ENCODE data around the gene LINS1.
"Not testable (repeated sequence)": the region's sequence is repeated elsewhere in the genome, so short reads cannot be mapped to it uniquely, and the experiment has no call there.

The LINS1 gene

DNA sequence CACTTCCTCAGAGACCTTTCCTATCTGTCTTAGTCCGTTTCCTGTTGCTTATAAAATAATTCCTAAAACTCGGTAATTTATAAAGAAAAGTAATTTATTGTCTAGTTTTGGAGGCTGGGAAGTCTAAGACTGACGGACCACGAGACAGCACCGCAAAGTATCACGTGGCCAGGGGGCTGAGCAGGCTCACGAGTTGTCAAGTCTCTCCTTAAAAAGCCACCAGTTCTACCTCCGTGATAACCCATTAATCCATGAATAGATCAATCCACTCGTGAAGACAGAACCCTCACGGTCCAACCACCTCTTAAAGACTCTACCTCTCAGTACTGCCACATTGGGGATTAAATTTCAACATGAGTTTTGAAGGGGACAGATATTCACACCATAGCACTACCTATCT is 821 bp downstream of the LINS1 start:
- DNase-seq (ENCODE audit: low read depth), result no peak

DNA sequence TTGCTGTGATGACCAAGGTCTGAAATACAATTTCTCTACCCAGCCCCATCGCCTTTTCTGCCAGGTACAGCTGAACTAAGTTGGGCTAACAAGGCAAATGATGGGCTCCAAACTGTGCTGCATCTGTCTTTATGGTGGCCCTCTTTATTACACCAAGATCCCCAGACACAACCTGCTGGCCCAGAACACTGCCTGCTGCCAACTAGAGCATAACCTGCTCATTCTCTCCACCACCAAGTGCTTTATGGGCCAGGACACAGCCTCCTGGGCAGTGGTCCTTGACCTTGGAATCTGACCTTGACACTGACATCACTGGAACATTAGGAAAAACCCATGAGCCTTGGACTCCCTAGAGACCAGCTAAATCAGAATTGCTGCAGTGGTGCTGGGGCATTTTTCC is 3.3 kb downstream of the LINS1 start:
- no peak for DNase-seq (ENCODE audit: low read depth)

DNA sequence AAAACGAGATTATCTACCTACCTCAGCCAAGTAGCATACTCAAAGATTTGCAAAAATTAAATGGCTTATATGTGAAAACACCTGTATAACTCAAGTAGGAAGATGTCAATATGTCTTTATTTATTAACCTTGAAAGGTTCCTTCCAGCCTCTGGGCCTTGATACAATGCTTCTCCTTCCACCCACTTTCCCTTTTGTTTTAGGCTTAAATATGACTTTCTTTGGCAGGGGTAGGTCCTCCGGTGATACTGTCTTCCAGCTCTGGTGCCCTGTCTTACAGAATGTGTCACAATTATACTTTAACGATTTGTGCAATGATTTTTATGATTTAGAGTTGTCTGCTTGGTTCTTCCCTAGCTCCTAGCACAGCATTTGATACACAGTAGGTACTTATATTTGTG is 4.1 kb downstream of the LINS1 start:
- DNase-seq (ENCODE audit: low read depth), result no peak

DNA sequence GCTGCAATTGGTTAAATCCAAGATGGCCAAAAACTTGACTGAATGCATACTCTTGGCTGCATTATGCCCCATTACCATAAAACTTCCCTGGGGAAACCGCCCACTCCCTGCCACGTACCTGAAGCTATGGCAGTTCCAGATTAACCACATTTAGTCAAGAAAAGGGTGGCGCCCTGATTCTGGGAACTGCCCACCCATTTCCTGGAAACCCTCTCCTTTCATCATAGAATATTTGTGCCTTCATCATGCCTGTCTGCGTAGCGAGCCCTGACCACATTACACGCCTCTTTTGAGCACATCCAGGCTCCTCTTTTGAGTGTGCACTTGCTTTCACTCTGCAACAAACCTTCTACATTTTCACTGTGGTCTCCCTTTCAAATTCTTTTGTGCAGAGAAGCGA is 5.2 kb downstream of the LINS1 start:
- no peak for DNase-seq (ENCODE audit: low read depth)

DNA sequence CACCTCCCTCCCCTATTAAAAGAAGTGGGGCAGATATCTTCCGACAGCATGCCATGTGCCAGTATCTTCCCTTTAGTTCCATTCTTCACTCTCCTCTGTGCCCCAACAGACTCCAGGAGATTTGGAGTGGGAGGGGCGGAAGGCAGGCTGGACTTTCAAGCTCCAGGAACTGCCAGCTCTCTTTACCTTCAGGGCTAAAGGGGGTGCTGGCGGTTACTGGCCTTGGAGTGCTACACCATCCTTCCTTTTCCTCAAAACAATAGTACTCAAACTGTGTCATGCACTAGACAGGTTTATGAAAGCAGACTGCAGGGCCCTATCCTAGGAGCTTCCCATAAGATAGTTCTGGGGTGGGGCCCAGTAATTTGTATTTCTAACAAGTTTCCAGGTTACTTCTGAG is 6.0 kb downstream of the LINS1 start:
- DNase-seq (ENCODE audit: low read depth), result no peak

DNA sequence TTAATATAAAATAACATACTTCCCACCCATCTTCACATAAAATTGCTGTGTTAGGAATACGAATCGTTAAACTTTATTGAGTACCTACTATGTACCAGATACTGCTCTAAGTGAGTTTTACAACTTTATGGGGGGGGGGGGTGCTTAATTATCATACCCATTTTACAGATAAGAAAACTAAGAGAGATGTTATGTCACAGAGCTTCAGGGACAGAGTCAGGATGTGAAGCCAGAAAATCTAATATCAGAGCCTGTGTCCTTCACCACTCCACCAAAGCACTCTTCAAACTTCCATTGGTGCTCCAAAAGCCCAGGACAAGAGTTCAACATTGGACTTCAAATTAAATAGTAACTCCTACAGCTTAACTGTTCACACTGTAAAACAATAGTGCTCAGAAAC is 8.6 kb downstream of the LINS1 start:
- no peak for DNase-seq (ENCODE audit: low read depth)

DNA sequence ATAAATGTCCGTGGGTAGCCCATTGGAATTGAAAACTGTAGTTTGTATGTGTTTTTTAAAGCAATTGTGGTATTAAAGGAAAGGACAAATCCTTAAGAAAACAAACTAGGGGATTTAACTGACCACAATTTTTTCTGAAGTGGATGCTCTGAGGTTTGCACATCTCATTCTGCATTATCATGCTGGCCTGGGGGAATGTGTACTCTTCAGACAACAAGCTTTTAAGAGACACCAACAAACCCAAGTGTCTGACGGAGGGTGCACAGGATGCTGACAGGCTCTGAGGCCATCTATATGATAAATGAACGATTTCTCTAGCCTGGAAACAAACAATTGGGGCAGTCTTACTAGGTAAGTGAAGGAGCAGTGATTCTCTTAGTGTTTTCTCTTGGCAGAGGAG is 9.1 kb downstream of the LINS1 start:
- DNase-seq (ENCODE audit: low read depth), result peak; percentile 52

DNA sequence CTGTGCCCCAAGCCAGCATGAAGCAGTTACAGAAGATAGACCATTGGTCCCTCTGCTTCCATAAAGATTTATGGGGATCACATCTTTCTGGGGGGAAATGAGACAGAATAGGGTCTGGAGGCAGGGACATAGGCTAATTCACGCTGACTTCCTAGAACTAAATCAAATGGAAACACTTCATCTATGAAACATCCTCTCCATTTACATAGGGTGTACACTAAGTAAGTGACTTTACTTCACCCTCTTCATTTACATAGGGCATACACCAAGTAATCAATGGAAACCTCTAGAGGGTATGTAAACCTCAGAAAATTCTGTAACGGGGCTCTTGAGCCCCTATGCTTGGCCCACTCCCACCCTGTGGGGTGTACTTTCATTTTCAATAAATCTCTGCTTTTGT is 10.1 kb downstream of the LINS1 start:
- no peak for DNase-seq (ENCODE audit: low read depth)

DNA sequence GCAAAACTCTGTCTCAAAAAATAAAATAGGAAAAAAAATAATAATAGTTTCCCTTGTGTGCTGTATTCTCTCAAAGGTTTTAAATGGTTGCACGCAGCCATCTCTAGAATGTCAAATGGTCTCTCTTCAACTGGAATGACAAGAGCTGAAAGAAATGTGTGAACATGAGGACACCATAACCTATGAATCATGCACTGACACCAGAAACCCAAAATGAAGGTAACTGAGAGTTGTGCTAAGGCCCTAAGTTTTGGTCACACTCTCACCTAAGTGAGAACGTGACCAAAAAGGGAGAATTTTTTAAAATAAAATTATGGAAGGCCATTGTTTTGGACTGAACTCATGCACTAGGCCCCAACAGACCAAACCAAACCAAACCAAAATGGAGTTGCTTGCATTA is 10.8 kb downstream of the LINS1 start:
- not testable (repeated sequence) for DNase-seq (ENCODE audit: low read depth)

DNA sequence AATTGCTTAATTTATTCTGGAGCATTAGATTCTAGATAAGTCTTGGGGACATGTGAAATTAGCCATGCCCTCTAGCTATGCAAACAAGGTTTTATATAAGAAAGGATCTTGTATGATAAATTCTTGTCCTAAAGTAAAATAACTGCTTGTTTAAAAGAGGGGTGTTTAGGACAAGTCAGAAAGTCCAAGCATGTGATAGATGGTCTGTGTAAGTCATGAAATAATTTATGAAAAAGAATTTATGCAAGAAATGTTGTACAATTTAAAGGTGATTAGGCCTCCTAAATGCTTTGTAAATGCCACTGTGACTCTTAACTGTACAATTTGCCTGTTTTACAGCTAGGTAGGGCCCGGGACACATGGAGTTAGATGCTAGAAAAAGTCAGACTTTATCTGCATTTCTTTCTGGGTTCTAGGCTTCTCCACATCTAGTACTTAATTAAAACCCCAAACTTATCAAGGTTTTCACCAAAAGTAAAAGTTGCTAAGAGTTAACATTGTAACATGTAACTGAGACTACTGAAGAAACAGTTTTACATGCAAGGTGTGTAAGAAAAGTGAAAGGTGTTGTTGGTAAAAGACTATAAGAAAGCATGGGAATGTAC is 13.2 kb downstream of the LINS1 start:
- no peak for DNase-seq (ENCODE audit: low read depth)

DNA sequence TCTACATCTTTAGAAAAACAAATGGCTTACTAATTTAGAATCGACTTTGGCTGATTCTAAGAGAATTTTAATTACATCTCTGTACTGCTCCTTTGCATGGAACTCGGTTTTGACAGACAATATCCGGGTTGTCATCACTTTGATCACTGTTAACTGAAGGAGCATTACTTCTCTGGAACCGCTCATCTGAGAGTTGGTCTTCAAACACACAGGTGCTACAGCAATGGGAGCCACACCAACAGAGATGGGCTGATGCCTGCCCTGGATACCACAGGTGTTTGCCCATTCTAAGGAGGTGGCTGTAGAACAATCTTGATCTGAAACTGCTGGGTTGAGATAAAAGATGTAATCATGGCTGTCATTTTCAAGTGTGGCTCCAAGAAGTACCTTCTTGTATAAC is 21.6 kb downstream of the LINS1 start:
- DNase-seq (ENCODE audit: low read depth), result no peak

DNA sequence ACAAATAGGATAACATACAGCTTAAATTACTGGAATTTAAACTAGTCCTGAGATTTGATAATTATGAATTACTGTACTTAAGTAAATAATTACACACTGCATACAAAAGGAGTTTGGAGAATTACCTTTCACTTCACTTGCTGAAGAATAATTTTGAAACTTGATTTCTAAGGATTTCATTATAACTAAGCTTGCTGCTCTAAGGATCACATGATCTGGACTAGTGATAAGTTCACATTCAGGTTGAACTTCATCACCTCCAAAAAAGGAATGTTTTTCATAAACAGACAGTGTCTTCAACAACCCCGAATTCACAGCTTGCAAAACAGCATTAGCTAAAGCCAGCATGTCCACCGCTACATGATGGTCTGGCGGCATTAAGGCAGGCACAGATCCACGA is 28.5 kb downstream of the LINS1 start:
- DNase-seq (ENCODE audit: low read depth), result no peak

DNA sequence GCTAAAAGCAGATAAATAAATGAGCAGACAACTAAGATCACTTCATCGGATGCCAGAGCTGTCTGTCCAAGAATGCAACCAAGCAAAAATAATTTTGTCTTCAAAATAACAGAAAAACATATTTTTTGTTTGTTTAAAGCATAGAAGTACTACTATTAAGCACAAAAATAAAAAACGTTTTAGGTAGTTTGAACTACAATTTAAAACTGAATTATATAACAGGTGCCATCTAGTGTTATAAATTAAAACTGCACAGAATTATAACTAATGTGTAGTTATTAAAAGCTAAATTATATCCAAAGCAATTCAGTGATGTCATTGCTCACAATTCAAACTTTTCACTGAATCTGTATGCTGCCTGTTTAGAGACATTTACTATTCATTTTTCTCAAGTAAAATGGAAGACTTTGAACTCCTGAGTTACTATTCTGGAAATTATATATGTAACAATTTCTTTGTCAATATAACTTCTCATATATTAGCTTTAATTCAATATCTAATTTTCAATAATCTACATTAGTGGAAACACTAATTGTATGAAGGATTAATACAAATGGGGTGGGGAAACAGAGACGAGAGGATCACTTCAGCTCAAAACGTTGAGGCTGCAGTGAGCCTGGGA is 29.5 kb downstream of the LINS1 start:
- DNase-seq (ENCODE audit: low read depth), result no peak

DNA sequence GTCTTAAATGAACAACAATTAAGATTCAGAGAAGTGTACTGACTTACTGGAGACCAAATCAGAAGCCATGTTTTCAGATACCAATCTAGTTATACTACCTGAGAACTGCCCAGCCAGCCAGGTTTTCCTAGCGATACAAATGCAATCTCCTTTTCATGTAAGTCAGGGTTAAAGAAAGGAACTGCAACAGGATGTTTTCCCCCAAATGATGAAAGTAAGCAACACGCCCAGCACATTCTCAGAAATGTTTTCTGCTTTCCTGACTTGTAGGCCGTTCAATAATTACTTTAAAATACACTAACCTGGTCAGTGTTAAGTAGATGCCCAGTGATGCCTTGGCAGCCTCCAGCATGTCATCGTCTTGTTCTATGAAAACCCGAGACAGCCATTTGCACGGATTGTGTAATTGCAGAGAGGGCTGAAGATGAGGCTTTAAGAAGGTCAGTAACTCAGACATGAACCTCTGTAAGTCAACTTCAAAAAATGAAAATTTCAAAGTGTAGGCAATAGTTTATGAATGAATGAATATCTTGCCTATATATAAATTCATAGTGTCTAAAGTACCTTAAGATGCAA is 30.3 kb downstream of the LINS1 start:
- DNase-seq (ENCODE audit: low read depth), result no peak

DNA sequence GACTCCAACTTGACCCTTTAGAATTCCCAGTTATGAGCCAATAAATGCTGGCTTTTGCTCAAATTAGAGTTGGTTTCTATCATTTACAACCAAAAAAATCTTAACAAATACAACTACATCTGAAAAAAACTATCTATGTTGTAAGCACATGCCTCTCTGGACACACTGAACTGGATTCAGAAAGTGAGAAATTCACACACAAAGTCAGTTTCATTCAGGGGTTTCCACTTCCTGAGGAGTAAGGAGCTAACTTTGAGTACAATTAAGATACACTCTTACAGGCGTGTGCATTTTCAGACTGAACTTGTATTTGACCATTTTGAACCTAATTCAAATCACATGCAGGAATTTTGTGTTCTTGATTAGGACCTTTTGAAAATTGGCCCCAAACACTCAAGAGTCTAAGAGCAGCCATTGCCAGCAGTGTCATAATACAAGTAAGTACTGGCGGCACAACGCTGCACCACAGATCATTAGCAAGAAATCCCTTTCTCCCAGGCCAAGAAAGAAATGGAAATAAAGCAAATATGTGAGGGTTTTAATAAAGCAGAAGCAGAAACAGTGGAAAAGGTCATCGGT is 31.2 kb downstream of the LINS1 start:
- no peak for DNase-seq (ENCODE audit: low read depth)

DNA sequence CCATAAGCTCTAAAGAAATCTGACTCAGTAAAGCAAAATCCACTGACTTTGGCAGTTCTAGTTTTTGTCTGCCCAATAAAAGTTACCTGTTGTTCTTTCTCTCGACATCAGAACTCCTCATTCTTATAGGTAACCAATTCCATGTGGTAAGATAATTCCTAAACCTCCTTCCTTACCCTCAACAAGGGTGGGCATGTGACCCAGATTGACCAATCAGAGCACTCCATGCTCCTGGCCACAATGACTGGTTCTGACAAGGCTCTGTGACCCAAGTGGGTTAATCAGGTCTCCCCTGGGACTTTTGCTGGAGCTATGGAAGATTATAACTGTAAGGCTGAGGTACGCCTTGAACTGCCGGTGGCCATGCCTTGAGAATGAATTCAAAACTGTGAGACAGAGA is 31.7 kb downstream of the LINS1 start:
- DNase-seq (ENCODE audit: low read depth), result no peak

DNA sequence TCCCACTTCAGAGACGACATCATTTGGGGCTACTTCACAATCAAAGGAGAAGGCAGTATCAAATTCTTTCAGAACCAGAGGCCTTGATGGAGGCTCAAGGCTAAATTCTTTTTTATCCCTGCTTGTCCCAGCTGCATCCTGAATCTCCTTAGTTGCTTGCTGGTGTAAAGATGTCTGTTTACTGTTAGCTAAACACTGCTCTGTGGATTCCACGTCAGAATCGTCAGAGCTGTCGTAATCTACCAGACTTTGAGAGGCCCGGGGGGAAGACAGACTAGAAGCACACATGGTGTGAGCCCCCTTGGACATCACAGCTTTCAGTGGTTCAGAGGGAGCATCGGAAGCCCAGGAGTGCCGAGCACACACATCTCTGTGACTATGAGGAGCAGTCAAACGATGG is 32.6 kb downstream of the LINS1 start:
- DNase-seq (ENCODE audit: low read depth), result no peak

DNA sequence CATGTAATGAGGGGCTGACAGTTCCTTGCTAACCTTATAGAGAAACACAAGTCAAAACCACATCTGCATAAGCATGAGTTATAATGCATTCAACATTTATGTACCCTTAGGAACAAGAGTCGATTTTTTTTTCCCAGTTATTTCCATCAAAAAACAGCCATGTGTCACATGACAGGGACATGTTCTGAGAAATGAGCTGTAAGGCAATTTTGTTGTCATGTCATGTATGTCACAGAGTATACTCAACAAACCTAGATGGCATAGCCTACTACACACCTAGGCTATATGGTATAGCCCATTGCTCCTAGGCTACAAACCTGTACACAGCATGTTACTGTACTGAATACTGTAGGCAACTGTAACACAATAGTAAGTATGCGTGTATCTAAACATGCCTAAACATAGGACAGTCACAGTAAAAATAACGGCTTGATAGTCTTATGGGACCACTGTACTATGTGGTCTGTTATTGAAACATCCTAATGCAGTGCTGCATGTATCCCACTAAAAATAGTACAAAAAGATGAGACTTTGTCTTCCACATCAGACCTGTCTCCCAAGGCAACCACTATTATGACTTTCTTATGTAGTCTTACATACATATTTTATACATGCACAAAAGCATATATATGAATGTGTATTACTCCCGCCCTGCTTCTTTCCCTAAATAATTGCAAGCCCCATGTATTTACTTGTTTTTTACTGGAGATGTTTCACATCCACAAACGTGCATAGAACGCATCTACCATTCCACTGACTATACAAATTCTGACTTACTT is 34.9 kb downstream of the LINS1 start:
- DNase-seq (ENCODE audit: low read depth), result no peak

DNA sequence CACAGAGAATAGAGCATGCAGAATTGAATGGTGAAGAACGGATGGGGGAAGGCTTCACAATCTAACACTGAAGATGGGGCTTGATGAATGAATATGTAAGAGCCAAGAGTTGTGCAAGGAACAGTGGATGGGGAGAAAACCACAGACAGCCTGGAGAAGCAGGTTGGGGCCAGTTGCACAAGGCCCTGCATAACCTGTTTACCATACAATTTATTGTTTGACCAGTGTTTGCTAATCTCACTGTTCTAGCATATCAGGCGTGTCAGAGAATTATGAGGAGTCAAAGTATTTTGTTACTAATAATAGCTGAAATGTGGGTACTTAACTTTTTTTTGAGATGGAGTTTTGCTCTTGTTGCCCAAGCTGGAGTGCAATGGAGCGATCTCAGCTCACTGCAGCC is 36.4 kb downstream of the LINS1 start:
- no peak for DNase-seq (ENCODE audit: low read depth)

DNA sequence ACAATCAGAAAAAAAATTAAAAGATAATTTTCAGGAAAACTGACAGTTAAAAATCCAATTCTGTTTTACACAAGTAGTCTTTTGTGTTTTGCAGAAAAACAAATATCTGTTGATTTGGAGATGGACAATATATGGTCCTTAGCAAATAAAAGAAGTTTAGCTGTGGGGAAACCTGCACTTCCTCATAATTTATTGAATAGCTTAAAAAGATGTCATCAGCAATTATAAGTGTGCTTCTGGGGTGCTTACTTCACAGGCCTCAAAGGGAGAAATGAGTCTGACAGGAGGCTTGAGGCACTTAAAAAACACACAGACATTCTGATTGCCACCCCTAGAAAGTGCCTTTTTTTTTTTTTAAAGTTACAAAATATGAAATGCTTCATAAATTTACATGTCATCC is 41.7 kb downstream of the LINS1 start:
- DNase-seq (ENCODE audit: low read depth), result no peak

DNA sequence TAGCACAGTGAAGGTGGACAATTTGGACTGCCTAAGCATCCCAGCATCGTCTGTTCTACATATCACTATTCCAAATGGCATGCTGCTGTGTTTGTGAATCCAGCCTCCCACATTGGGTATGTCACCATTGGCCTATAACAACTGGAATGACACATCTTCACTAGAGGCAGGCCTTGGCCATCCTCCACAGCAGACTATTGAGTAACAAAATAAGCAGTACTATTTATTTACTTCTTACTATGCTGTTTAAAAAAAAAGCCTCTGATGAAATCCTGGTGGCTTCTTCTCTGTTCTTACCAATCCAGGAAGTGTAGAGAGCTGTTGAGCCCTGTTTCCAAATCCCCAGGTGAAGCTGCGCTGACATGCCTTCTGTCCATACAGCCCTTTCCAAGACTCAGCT is 42.7 kb downstream of the LINS1 start:
- peak; percentile 5 for DNase-seq (ENCODE audit: low read depth)

DNA sequence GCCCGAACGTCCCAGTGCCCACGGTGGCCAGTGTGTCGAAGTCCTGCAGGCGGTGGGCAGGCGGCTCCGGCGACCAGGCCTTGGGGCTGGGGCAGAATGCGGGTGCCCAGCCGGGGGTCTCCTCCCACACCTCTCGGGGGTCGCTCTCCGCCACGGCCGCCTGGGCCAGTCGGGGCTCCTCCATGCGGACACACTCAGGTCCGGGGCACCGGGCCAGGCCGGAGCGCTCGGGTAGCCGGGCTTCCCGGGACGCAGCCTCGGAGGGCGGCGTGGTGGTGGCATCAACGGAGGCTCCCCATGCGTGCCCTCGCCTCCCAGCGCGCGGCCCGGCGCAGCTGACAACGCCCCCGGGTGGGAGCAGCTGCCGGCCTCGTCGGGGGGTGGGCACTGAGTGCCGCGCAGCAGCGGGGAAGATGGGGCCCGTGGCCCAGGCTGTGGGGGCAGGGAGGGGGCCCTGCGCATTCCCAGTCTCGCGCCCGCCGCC is 43.2 kb downstream of the LINS1 start:
- no peak for DNase-seq (ENCODE audit: low read depth)

DNA sequence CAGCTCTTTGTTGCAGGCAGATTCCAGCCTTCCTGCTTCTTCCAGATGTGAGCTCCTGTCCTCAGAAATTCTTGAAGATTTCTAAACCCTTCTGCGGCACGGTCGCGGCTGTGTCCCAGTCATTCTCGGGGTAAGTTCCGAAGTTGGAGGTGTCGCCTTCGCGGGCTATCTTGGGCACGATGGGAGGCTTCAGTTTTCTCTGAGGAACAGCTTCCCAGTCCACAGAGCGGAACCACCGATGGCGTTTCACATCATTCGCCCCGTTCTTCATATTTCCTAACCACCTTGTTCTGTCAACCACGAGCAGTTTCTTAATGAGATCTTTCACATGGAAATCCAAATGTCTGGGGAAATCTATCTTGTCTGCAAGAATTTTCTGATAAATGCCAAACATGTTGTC is 48.5 kb downstream of the LINS1 start:
- DNase-seq (ENCODE audit: low read depth), result no peak

All from non-pigmented ciliary epithelial cell (primary cell).